ENCODE measurements around the gene CRB2.

- TF ChIP-seq CTCF (IDR thresholded peaks at IDR 0.05): no peak
- no peak for TF ChIP-seq EZH2 (IDR thresholded peaks at IDR 0.05; ENCODE audit: borderline replicate concordance, insufficient read depth, low read depth, low read length, poor library complexity, severe bottlenecking)
These were observed 3.1 kb downstream of the CRB2 start for GRCh38 chr9:123359106-123359505.
